Mesenchymal stem cell (in vitro differentiated cells and primary cell): ENCODE results near the gene MYO18B.

ENCODE experiments used
- DNase-seq: peaks from one replicate; pipeline ENCODE4 v3.0.0-alpha.2; 2013
- H2AFZ ChIP-seq: one replicate; pipeline ENCODE4 v1.6.1; 2013; ENCODE audit warnings: low read depth, mild to moderate bottlenecking, control low read depth, inconsistent platforms, low read length, moderate library complexity
- H2AK5ac ChIP-seq: 2 replicates; pipeline ENCODE4 v1.6.1; 2013; ENCODE audit warnings: low read length, moderate library complexity, mild to moderate bottlenecking, inconsistent platforms; ENCODE audit not compliant: severe bottlenecking
- H2BK120ac ChIP-seq: one replicate; pipeline ENCODE4 v1.6.1; 2013; ENCODE audit warnings: low read depth, mild to moderate bottlenecking, inconsistent platforms, low read length, moderate library complexity
- H2BK12ac ChIP-seq, 2 experiments: one replicate each; pipeline ENCODE4 v1.6.1; 2013; ENCODE audit warnings: inconsistent platforms in 2 of 2, low read length in 2 of 2, mild to moderate bottlenecking in 2 of 2, moderate library complexity in 2 of 2, control low read depth in 1 of 2
- H2BK15ac ChIP-seq: one replicate; pipeline ENCODE4 v1.6.1; 2013; ENCODE audit warnings: mild to moderate bottlenecking, low read depth, inconsistent platforms; ENCODE audit not compliant: poor library complexity, severe bottlenecking
- H2BK5ac ChIP-seq: 2 replicates; pipeline ENCODE4 v1.6.1; 2013; ENCODE audit warnings: low read depth, mild to moderate bottlenecking, low read length, control low read depth, inconsistent platforms; ENCODE audit not compliant: poor library complexity, severe bottlenecking
- H3K14ac ChIP-seq, 2 experiments: one replicate each; pipeline ENCODE4 v1.6.1; 2013; ENCODE audit warnings: inconsistent platforms in 2 of 2, low read length in 2 of 2, control low read depth in 1 of 2, mild to moderate bottlenecking in 1 of 2, moderate library complexity in 1 of 2
- H3K18ac ChIP-seq, 2 experiments: one replicate each; pipeline ENCODE4 v1.6.1; 2013; ENCODE audit warnings: inconsistent platforms in 2 of 2, low read length in 2 of 2, control low read depth in 1 of 2, low read depth in 1 of 2, mild to moderate bottlenecking in 1 of 2
- H3K23ac ChIP-seq, 2 experiments: one replicate each; pipeline ENCODE4 v1.6.1; 2013; ENCODE audit warnings: inconsistent platforms in 2 of 2, low read length in 2 of 2, mild to moderate bottlenecking in 2 of 2, moderate library complexity in 2 of 2, control low read depth in 1 of 2
- H3K27ac ChIP-seq: 2 replicates; pipeline ENCODE4 v1.5.1; 2013; ENCODE audit warnings: mild to moderate bottlenecking, moderate library complexity, low read length, control low read depth, inconsistent platforms; ENCODE audit not compliant: poor library complexity, severe bottlenecking
- H3K27me3 ChIP-seq, 2 experiments: 2 replicates each; pipeline versions ENCODE4 v1.6.1 to v1.7.0; 2013; ENCODE audit warnings: low read length in 2 of 2, mild to moderate bottlenecking in 2 of 2, moderate library complexity in 2 of 2, control low read depth in 1 of 2, inconsistent platforms in 1 of 2; ENCODE audit not compliant: control insufficient read depth in 1 of 2, insufficient read depth in 1 of 2
- H3K36me3 ChIP-seq, 2 experiments: 2 replicates each; pipeline versions ENCODE4 v1.6.1 to v1.7.0; 2013; ENCODE audit warnings: low read length in 2 of 2, control low read depth in 1 of 2, inconsistent platforms in 1 of 2, low read depth in 1 of 2, mild to moderate bottlenecking in 1 of 2; ENCODE audit not compliant: insufficient read depth in 2 of 2, control insufficient read depth in 1 of 2
- H3K4ac ChIP-seq, 2 experiments: one replicate each; pipeline ENCODE4 v1.6.1; 2013; ENCODE audit warnings: inconsistent platforms in 2 of 2, low read length in 2 of 2, mild to moderate bottlenecking in 2 of 2, moderate library complexity in 2 of 2, control low read depth in 1 of 2, low read depth in 1 of 2
- H3K4me1 ChIP-seq: 2 replicates; pipeline ENCODE4 v1.6.1; 2013; ENCODE audit warnings: low read depth, low read length, control low read depth; ENCODE audit not compliant: control insufficient read depth, insufficient read depth
- H3K4me2 ChIP-seq: 2 replicates; pipeline ENCODE4 v1.6.1; 2013; ENCODE audit warnings: low read length, mild to moderate bottlenecking, inconsistent platforms; ENCODE audit not compliant: poor library complexity, severe bottlenecking
- H3K4me3 ChIP-seq, 2 experiments: 2 replicates each; pipeline versions ENCODE4 v1.5.1 to v1.7.0; 2013; ENCODE audit warnings: low read length in 2 of 2, mild to moderate bottlenecking in 2 of 2, control low read depth in 1 of 2, low read depth in 1 of 2; ENCODE audit not compliant: insufficient read depth in 1 of 2
- H3K79me1 ChIP-seq: replicated peaks from 2 replicates; pipeline ENCODE4 v1.6.1; 2013; ENCODE audit warnings: mild to moderate bottlenecking, control low read depth, low read length, inconsistent platforms; ENCODE audit not compliant: poor library complexity, severe bottlenecking
- H3K9ac ChIP-seq: 2 replicates; pipeline ENCODE4 v1.7.0; 2013; ENCODE audit warnings: mild to moderate bottlenecking, low read length, moderate library complexity
- H3K9me3 ChIP-seq: 2 replicates; pipeline ENCODE4 v1.7.0; 2013; ENCODE audit warnings: mild to moderate bottlenecking, low read length; ENCODE audit not compliant: control insufficient read depth
- H4K8ac ChIP-seq: one replicate; pipeline ENCODE4 v1.6.1; 2013; ENCODE audit warnings: inconsistent platforms, mild to moderate bottlenecking, low read length, moderate library complexity
- H4K91ac ChIP-seq: one replicate; pipeline ENCODE4 v1.6.1; 2013; ENCODE audit warnings: mild to moderate bottlenecking, low read length, inconsistent platforms
- WGBS: methylation state at CpG from one replicate; pipeline ENCODE4 v1.1.7; 2013; ENCODE audit warnings: mixed read lengths; 5-methylcytosine and 5-hydroxymethylcytosine counted together

Gene MYO18B

DNA sequence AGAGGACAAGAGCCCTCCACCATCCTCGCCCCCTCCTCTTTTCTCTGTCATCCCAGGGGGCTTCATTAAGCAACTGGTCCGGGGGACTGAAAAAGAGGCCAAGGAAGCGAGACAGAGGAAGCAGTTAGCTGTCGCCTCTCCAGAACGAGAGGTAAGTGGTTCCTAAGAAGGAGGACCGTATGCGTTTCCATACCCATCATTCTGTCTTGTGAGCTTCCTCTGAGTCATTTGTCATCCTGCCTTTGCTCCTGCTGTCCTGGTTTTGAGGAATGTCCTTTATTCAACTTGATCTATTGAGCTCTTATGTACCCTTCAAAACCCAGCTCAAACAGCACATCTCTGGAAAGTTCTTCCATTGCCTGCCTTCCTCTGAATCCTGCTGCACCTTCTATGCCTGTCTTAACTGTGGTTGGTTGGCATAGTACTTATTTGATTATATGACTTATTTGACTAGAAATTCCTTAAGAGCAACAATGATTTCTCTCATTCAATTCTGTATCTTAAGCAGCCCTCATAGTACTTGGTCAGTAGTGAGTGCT lies 21.3 kb downstream of the MYO18B start:
- no peak overlapping the region for H2AK5ac ChIP-seq
- peak; percentile 33 for DNase-seq
- no peak overlapping the region for H2AFZ ChIP-seq
- no peak overlapping the region for H3K9ac ChIP-seq
- H3K14ac ChIP-seq, result no peak overlapping the region
- H3K9me3 ChIP-seq, result peaks cover 19% of the 10 kb centered on the region
- H3K4me1 ChIP-seq, result peaks cover 7% of the 10 kb centered on the region
- H3K4me2 ChIP-seq, result no peak overlapping the region
- H2BK5ac ChIP-seq, result no peak overlapping the region
- H3K4ac ChIP-seq, result no peak overlapping the region
- no peak overlapping the region for H4K8ac ChIP-seq
- 29% methylated on average over 7 of the region's 7 CpGs for WGBS
- no peak overlapping the region for H2BK15ac ChIP-seq
- H3K4me3 ChIP-seq, result no peak overlapping the region
- H3K23ac ChIP-seq, result no peak overlapping the region
- H3K27ac ChIP-seq, result no peak overlapping the region
- no peaks in the 10 kb centered on the region for H3K36me3 ChIP-seq
- no peaks in the 10 kb centered on the region for H3K27me3 ChIP-seq
- H3K18ac ChIP-seq, result no peak overlapping the region
- H2BK120ac ChIP-seq, result no peak overlapping the region
- no peak overlapping the region for H2BK12ac ChIP-seq
- H3K79me1 ChIP-seq, result no peaks in the 10 kb centered on the region
- no peak overlapping the region for H4K91ac ChIP-seq

GRCh38 chr22:25764270-25765015 lies 22.5 kb downstream of the MYO18B start:
- Histone ChIP-seq H3K9me3 (peaks cover 19% of the 10 kb centered on the region), H3K4me1 (peaks cover 7% of the 10 kb centered on the region), H3K36me3 (no peaks in the 10 kb centered on the region), H4K8ac (no peak overlapping the region), H3K4ac (no peak overlapping the region), H2AFZ (no peak overlapping the region), H2BK15ac (no peak overlapping the region), H2BK12ac (no peak overlapping the region), H2BK120ac (no peak overlapping the region), H3K18ac (no peak overlapping the region), H3K27ac (no peak overlapping the region), H3K4me2 (no peak overlapping the region), H3K14ac (no peak overlapping the region), H2AK5ac (no peak overlapping the region), H3K4me3 (no peak overlapping the region), H3K23ac (no peak overlapping the region), H3K27me3 (no peaks in the 10 kb centered on the region), H2BK5ac (no peak overlapping the region), H4K91ac (no peak overlapping the region), H3K9ac (no peak overlapping the region), H3K79me1 (no peaks in the 10 kb centered on the region)
- DNase-seq, result no peak
- WGBS, result 70% methylated on average over 8 of the region's 8 CpGs

- Histone ChIP-seq H2BK12ac (no peak overlapping the region), H3K18ac (no peak overlapping the region), H4K8ac (no peak overlapping the region), H3K4me3 (no peak overlapping the region), H3K9ac (no peak overlapping the region), H2AK5ac (no peak overlapping the region), H3K4me2 (no peak overlapping the region), H3K27me3 (peaks cover 3% of the 10 kb centered on the region in 2 experiments), H2BK15ac (no peak overlapping the region), H2BK5ac (no peak overlapping the region), H3K9me3 (peaks cover 19% of the 10 kb centered on the region), H3K4ac (no peak overlapping the region), H2BK120ac (no peak overlapping the region), H3K4me1 (peaks cover 7% of the 10 kb centered on the region), H2AFZ (no peak overlapping the region), H3K36me3 (no peaks in the 10 kb centered on the region), H3K27ac (no peak overlapping the region), H3K23ac (no peak overlapping the region), H3K79me1 (no peaks in the 10 kb centered on the region), H3K14ac (no peak overlapping the region), H4K91ac (no peak overlapping the region)
- no peak for DNase-seq
- 80% methylated on average over 2 of the region's 2 CpGs for WGBS
These were observed 23.0 kb downstream of the MYO18B start for GRCh38 chr22:25765016-25765367.

DNA sequence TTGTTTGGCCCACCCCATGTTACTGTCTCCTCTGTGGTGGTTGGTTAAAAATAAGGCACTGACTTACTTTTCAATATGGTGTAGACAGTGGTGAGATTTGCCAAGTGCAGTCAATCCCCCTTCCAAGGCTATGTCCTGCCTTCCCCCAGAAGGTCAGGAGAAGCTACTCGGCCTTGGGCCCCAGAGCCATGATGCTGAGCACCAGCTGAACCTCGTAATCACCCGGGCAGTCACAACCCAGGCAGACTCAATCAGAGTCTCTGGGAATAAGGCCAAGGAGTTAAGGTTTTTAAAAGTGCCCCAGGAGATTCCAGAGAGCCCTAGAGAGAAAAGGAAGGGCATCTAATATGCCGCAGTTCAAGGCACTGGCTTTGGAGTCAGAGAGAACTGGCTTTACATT lies 23.8 kb downstream of the MYO18B start:
- H3K4me2 ChIP-seq, result no peak overlapping the region
- peaks cover 22% of the 10 kb centered on the region for H3K9me3 ChIP-seq
- H3K4me1 ChIP-seq, result peaks cover 5% of the 10 kb centered on the region
- no peak overlapping the region for H2BK5ac ChIP-seq
- H3K23ac ChIP-seq, result no peak overlapping the region
- no peak overlapping the region for H3K18ac ChIP-seq
- H3K14ac ChIP-seq, result no peak overlapping the region
- no peak overlapping the region for H2AFZ ChIP-seq
- H4K91ac ChIP-seq, result no peak overlapping the region
- H3K27ac ChIP-seq, result no peak overlapping the region
- H3K9ac ChIP-seq, result no peak overlapping the region
- H3K27me3 ChIP-seq, result peaks cover 10 to 11% of the 10 kb centered on the region in 2 experiments
- no peak overlapping the region for H2BK120ac ChIP-seq
- H2AK5ac ChIP-seq, result no peak overlapping the region
- no peak overlapping the region for H3K4me3 ChIP-seq
- H3K79me1 ChIP-seq, result no peaks in the 10 kb centered on the region
- no peak overlapping the region for H2BK12ac ChIP-seq
- no peak overlapping the region for H2BK15ac ChIP-seq
- DNase-seq, result no peak
- no peaks in the 10 kb centered on the region for H3K36me3 ChIP-seq
- H4K8ac ChIP-seq, result no peak overlapping the region
- no peak overlapping the region for H3K4ac ChIP-seq
- WGBS, result 84% methylated on average over 4 of the region's 4 CpGs
